ENCODE measurements around the gene PNMT. TPM values are rescaled to one million over a fixed set of nuclear protein-coding genes. Genes with fewer than 3 reads are reported as not detected.
A peak's percentile ranks its signal among the peaks of the same experiment; 100 is the strongest.
"Not testable (repeated sequence)": the region's sequence is repeated elsewhere in the genome, so short reads cannot be mapped to it uniquely, and the experiment has no call there.

Gene PNMT
- total and polyA plus RNA-seq, 2 donors (not counting 1 experiment from before 2014, with no cell fraction given) = 0.13 to 0.76 TPM

- Mint-ChIP-seq H3K4me3 (no peak overlapping the region), H3K27me3 (peaks cover 28% of the 10 kb centered on the region), H3K27ac (no peak overlapping the region), H3K4me1 (peaks cover 6% of the 10 kb centered on the region), H3K9me3 (ENCODE audit: insufficient read depth) (no peaks in the 10 kb centered on the region)
- H3K79me2 ChIP-seq (ENCODE audit: control insufficient read depth, insufficient read depth, low read length) = no peaks in the 10 kb centered on the region
- CTCF ChIA-PET = interaction anchor here (1.1 kb wide), 1 partner anchor 9 kb away, joined by 3 read pairs; no protein-coding TSS in a partner anchor
- no peaks in the 10 kb centered on the region for H4K20me1 ChIP-seq (ENCODE audit: control insufficient read depth, insufficient read depth, low read length, poor library complexity, severe bottlenecking)
- TF ChIP-seq EZH2 (IDR thresholded peaks at IDR 0.05; ENCODE audit: borderline replicate concordance, insufficient read depth, low read depth, low read length, poor library complexity, severe bottlenecking) = no peak
- no peak for TF ChIP-seq CTCF (IDR thresholded peaks at IDR 0.05)
- no peak overlapping the region for H3K9ac ChIP-seq (ENCODE audit: low read length)
- 93% methylated on average over 3 of the region's 6 CpGs for WGBS (ENCODE audit: insufficient coverage)
- no peak for DNase-seq
- intact Hi-C loops (cut with micrococcal nuclease) = no loop called here
- peaks cover 6 to 17% of the 10 kb centered on the region in 2 donors for H3K4me1 ChIP-seq (ENCODE audit: control insufficient read depth in 2 of 2, insufficient read depth in 2 of 2, low read length in 2 of 2)
- H3K4me2 ChIP-seq (replicated peaks; ENCODE audit: low read depth, low read length, poor library complexity, severe bottlenecking) = no peak overlapping the region
- peaks cover 0 to 6% of the 10 kb centered on the region in 2 experiments for H3K36me3 ChIP-seq (replicated peaks in 1 of 2; ENCODE audit: control extremely low read depth in 1 of 2, control insufficient read depth in 1 of 2, extremely low read depth in 1 of 2, insufficient read depth in 2 of 2, low read length in 1 of 2)
- ATAC-seq (ENCODE audit: low read depth) = no peak
- no peak overlapping the region for H3K27ac ChIP-seq (ENCODE audit: low read length in 2 of 2)
- H2AFZ ChIP-seq (ENCODE audit: insufficient read depth, low read depth, low read length, poor library complexity, severe bottlenecking) = no peak overlapping the region
- POLR2A ChIA-PET = no interaction called here
- H3K9me3 ChIP-seq (ENCODE audit: control extremely low read depth in 1 of 3, control insufficient read depth in 2 of 3, insufficient read depth in 1 of 3, low read length in 2 of 3) = peaks cover 0 to 4% (median 0%) of the 10 kb centered on the region in 3 donors
- H3K27me3 ChIP-seq (replicated peaks in 1 of 4; ENCODE audit: control extremely low read depth in 1 of 4, control insufficient read depth in 3 of 4, insufficient read depth in 4 of 4, low read length in 3 of 4) = peaks cover 0 to 30% (median 17%) of the 10 kb centered on the region in 4 experiments
- no peak overlapping the region for H3K4me3 ChIP-seq (ENCODE audit: control extremely low read depth in 1 of 5, extremely low read depth in 1 of 5, insufficient read depth in 1 of 5, low read depth in 2 of 5, low read length in 4 of 5)
These were observed 28.5 kb downstream of the PNMT start for GRCh38 chr17:39696731-39697130.

GRCh38 chr17:39697961-39698360, 29.7 kb downstream of the PNMT start:
- no peak overlapping the region for H3K4me3 Mint-ChIP-seq
- no peaks in the 10 kb centered on the region for H4K20me1 ChIP-seq (ENCODE audit: control insufficient read depth, insufficient read depth, low read length, poor library complexity, severe bottlenecking)
- no peak overlapping the region for H3K27ac ChIP-seq (ENCODE audit: low read length in 2 of 2)
- no peaks in the 10 kb centered on the region for H3K9me3 Mint-ChIP-seq (ENCODE audit: insufficient read depth)
- POLR2A ChIA-PET = no interaction called here
- peaks cover 0 to 33% (median 17%) of the 10 kb centered on the region in 4 experiments for H3K27me3 ChIP-seq (replicated peaks in 1 of 4; ENCODE audit: control extremely low read depth in 1 of 4, control insufficient read depth in 3 of 4, insufficient read depth in 4 of 4, low read length in 3 of 4)
- H3K9ac ChIP-seq (ENCODE audit: low read length) = no peak overlapping the region
- no peak overlapping the region for H3K4me2 ChIP-seq (replicated peaks; ENCODE audit: low read depth, low read length, poor library complexity, severe bottlenecking)
- CTCF ChIA-PET = interaction anchor here (1.6 kb wide), 1 partner anchor 22 kb away, joined by 4 read pairs; no protein-coding TSS in a partner anchor
- H3K9me3 ChIP-seq (ENCODE audit: control extremely low read depth in 1 of 3, control insufficient read depth in 2 of 3, insufficient read depth in 1 of 3, low read length in 2 of 3) = peaks cover 0 to 4% (median 0%) of the 10 kb centered on the region in 3 donors
- H3K4me3 ChIP-seq (ENCODE audit: control extremely low read depth in 1 of 5, extremely low read depth in 1 of 5, insufficient read depth in 1 of 5, low read depth in 2 of 5, low read length in 4 of 5) = no peak overlapping the region
- peaks cover 6 to 17% of the 10 kb centered on the region in 2 donors for H3K4me1 ChIP-seq (ENCODE audit: control insufficient read depth in 2 of 2, insufficient read depth in 2 of 2, low read length in 2 of 2)
- TF ChIP-seq CTCF (IDR thresholded peaks at IDR 0.05) (no peak), EZH2 (IDR thresholded peaks at IDR 0.05; ENCODE audit: borderline replicate concordance, insufficient read depth, low read depth, low read length, poor library complexity, severe bottlenecking) (no peak)
- H3K79me2 ChIP-seq (ENCODE audit: control insufficient read depth, insufficient read depth, low read length) = no peaks in the 10 kb centered on the region
- H3K4me1 Mint-ChIP-seq = peaks cover 6% of the 10 kb centered on the region
- WGBS (ENCODE audit: insufficient coverage) = no CpG with 5 or more reads among the region's 5 CpGs
- peaks cover 33% of the 10 kb centered on the region for H3K27me3 Mint-ChIP-seq
- intact Hi-C loops (cut with micrococcal nuclease) = no loop called here
- peaks cover 0 to 6% of the 10 kb centered on the region in 2 experiments for H3K36me3 ChIP-seq (replicated peaks in 1 of 2; ENCODE audit: control extremely low read depth in 1 of 2, control insufficient read depth in 1 of 2, extremely low read depth in 1 of 2, insufficient read depth in 2 of 2, low read length in 1 of 2)
- no peak for ATAC-seq (ENCODE audit: low read depth)
- H3K27ac Mint-ChIP-seq = no peak overlapping the region
- DNase-seq = no peak
- no peak overlapping the region for H2AFZ ChIP-seq (ENCODE audit: insufficient read depth, low read depth, low read length, poor library complexity, severe bottlenecking)

- peak overlapping the region; percentile 58 for H3K4me2 ChIP-seq (replicated peaks; ENCODE audit: low read depth, low read length, poor library complexity, severe bottlenecking)
- DNase-seq; H4K20me1 ChIP-seq (ENCODE audit: control insufficient read depth, insufficient read depth, low read length, poor library complexity, severe bottlenecking); H3K79me2 ChIP-seq (ENCODE audit: control insufficient read depth, insufficient read depth, low read length); H3K36me3 ChIP-seq (replicated peaks in 1 of 2; ENCODE audit: control extremely low read depth in 1 of 2, control insufficient read depth in 1 of 2, extremely low read depth in 1 of 2, insufficient read depth in 2 of 2, low read length in 1 of 2); H3K27ac Mint-ChIP-seq; H3K9me3 ChIP-seq (ENCODE audit: control extremely low read depth in 1 of 3, control insufficient read depth in 2 of 3, insufficient read depth in 1 of 3, low read length in 2 of 3); H3K4me3 ChIP-seq (ENCODE audit: control extremely low read depth in 1 of 5, extremely low read depth in 1 of 5, insufficient read depth in 1 of 5, low read depth in 2 of 5, low read length in 4 of 5); H3K9ac ChIP-seq (ENCODE audit: low read length); ATAC-seq (ENCODE audit: low read depth); H3K9me3 Mint-ChIP-seq (ENCODE audit: insufficient read depth); intact Hi-C loops (cut with micrococcal nuclease); H3K27ac ChIP-seq (ENCODE audit: low read length in 2 of 2); POLR2A ChIA-PET; H2AFZ ChIP-seq (ENCODE audit: insufficient read depth, low read depth, low read length, poor library complexity, severe bottlenecking): not testable (repeated sequence)
- CTCF ChIA-PET = interaction anchor here (1.6 kb wide), 1 partner anchor 23 kb away, joined by 4 read pairs; no protein-coding TSS in a partner anchor
- H3K27me3 ChIP-seq (replicated peaks in 1 of 4; ENCODE audit: control extremely low read depth in 1 of 4, control insufficient read depth in 3 of 4, insufficient read depth in 4 of 4, low read length in 3 of 4) = peaks cover 0 to 33% (median 17%) of the 10 kb centered on the region in 4 experiments
- H3K4me1 ChIP-seq (ENCODE audit: control insufficient read depth in 2 of 2, insufficient read depth in 2 of 2, low read length in 2 of 2) = peaks cover 6 to 17% of the 10 kb centered on the region in 2 donors
- Mint-ChIP-seq H3K4me3 (peak overlapping the region; percentile 52), H3K4me1 (peaks cover 11% of the 10 kb centered on the region), H3K27me3 (peaks cover 33% of the 10 kb centered on the region)
- WGBS (ENCODE audit: insufficient coverage) = 71% methylated on average over 7 of the region's 11 CpGs
These were observed 31.0 kb downstream of the PNMT start for GRCh38 chr17:39699157-39699817.
